Renal pelvis (tissue), 4 donors: ENCODE results near the gene SENP6. TPM values are rescaled to one million over a fixed set of nuclear protein-coding genes. Genes with fewer than 3 reads are reported as not detected.
"Not testable (repeated sequence)": the region's sequence is repeated elsewhere in the genome, so short reads cannot be mapped to it uniquely, and the experiment has no call there.

Experiments
- DNase-seq: peaks from one replicate; pipeline ENCODE4 v3.0.0-alpha.2; 2013
- polyA plus RNA-seq, 3 donors: library from polyadenylated mRNA; unstranded; fragments of 120-200 nt; gene quantifications; one replicate each; pipeline ENCODE4 v1.2.1, GENCODE V29; 2013; ENCODE audit not compliant: insufficient read length in 3 of 3

Gene SENP6
- polyA plus RNA-seq, 3 donors: 105 to 147 (median 141) TPM

DNA sequence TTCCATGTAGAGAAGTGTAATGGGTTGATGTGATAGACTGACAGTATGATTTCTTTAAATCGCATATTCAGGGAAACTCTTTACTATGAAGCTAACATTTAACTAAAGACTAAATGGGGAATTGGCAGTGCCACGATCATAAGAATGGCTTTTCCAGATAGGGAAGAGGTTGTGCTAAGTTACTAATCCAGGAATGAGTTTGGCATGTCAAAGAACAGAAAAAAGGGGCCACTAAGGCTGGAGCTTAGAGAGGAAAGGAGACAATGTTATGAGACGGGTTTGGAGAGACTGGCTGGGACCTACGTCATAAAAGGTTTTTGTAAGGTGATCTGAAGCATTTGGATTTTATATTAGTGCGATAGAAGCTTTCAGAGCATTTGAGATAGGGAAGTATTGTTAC lies 40.6 kb downstream of the SENP6 start:
- no peak for DNase-seq

- DNase-seq: no peak
These were observed 41.5 kb downstream of the SENP6 start for GRCh38 chr6:75643173-75643572.

- peak; percentile 5 for DNase-seq
These were observed 54.8 kb downstream of the SENP6 start for GRCh38 chr6:75656479-75656878.

- DNase-seq: no peak
These were observed 55.6 kb downstream of the SENP6 start for GRCh38 chr6:75657327-75657726.

GRCh38 chr6:75666592-75666991 lies 64.9 kb downstream of the SENP6 start:
- DNase-seq: no peak

GRCh38 chr6:75673884-75674283 lies 72.2 kb downstream of the SENP6 start:
- no peak for DNase-seq

DNA sequence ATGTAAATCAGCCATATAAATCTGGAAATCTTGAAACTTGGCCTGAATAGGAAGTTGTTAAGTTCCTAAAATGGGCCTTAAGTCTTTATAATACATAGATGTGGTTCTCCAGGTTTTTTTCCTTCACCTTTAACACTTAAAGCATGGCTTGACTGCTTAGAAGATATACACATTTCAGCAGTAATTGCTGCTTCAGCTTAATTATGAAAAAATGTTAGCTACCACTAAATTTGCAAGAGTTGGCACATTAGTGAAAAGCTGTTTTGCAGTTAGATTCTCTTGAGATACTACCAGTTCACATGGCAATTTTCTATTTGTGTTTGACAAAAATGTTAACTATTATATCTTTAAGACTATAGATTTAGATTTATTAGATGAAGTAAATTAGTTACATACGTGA lies 74.7 kb downstream of the SENP6 start:
- no peak for DNase-seq

GRCh38 chr6:75682548-75682947 lies 80.9 kb downstream of the SENP6 start:
- DNase-seq: not testable (repeated sequence)

DNA sequence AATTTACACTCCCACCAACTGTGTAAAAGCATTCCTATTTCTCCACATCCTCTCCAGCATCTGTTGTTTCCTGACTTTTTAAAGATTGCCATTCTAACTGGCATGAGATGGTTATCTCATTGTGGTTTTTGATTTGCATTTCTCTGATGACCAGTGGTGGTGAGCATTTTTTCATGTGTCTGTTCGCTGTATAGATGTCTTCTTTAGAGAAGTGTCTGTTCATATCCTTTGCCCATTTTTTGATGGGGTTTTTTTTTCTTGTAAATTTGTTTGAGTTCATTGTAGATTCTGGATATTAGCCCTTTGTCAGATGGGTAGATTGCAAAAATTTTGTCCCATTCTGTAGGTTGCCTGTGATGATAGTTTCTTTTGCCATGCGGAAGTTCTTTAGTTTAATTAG lies 81.3 kb downstream of the SENP6 start:
- not testable (repeated sequence) for DNase-seq

DNA sequence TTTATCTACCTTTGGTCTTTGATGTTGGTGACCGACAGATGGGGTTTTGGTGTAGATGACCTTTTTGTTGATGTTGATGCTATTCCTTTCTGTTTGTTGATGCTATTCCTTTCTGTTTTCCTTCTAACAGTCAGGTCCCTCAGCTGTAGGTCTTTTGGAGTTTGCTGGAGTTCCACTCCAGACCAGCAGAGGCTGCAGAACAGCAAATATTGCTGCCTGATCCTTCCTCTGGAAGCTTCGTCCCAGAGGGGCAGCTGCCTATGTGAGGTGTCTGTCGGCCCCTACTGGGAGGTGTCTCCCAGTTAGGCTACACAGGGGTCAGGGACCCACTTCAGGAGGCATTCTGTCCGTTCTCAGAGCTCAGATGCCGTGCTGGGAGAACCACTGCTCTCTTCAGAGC lies 85.9 kb downstream of the SENP6 start:
- DNase-seq: not testable (repeated sequence)

DNA sequence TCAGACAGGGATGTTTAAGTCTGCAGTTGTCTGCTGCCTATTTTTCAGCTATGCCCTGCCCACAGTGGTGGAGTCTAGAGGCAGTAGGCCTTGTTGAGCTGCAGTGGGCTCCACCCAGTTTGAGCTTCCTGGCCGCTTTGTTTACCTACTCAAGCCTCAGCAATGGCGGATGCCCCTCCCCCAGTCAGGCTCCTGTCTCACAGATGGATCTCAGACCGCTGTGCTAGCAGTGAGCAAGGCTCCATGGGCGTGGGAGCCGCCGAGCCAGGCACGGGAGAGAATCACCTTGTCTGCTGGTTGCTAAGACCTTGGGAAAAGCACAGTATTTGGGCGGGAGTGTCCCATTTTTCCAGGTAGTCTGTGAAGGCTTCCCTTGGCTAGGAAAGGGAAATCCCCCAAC lies 86.3 kb downstream of the SENP6 start:
- DNase-seq: not testable (repeated sequence)

DNA sequence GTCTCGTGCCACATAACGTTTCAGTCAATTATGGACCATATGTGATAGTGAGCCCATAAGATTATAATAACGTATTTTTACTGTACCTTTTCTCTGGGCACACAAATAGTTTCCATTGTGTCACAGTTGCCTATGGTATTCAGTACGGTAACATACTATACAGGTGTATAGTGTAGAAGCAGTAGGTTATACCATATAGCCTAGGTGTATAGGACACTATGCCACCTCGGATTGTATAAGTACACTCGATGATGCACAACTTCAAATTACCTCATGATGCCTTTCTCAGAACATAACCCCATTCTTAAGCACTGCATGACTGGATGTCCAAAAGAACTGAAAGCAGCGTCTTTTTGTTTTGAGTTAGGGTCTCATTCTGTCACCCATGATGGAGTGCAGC lies 87.9 kb downstream of the SENP6 start:
- DNase-seq: no peak

DNA sequence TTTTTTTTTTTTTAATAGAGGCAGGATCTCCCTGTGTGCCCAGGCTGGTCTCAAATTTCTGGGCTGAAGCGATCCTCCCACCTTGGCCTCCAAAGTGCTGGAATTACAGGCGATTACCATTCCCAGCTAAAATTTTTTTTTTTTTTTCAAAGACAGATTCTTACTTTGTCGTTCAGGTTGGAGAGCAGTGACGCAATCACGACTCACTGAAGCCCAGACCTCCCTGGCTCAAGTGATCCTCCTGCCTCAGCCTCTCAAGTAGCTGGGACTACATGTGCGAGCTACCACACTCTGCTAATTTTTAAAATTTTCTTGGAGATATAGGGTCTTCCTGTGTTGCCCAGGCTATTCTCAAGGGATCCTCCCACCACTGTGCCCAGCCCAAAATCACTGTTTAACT lies 89.3 kb downstream of the SENP6 start:
- DNase-seq: no peak

GRCh38 chr6:75693534-75693933 lies 91.9 kb downstream of the SENP6 start:
- no peak for DNase-seq

DNA sequence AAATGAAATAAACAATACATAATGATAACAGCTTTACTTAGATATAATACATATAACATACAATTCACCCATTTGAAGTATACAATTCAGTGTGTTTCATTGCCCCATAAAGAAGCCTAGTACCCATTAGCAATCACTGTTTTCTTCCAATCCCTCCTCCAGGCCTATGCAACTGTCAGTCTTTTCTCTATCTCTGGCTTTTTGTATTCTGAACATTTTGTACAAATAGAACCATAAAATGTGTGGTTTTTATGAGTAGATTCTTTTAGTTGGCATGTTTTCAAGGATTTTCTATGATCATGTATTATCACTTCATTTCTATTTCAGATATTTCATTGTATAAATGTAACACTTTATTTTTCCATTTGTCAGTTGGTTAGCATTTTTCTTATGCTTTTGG lies 92.7 kb downstream of the SENP6 start:
- no peak for DNase-seq

- DNase-seq: not testable (repeated sequence)
These were observed 106.7 kb downstream of the SENP6 start for GRCh38 chr6:75708334-75708733.

DNA sequence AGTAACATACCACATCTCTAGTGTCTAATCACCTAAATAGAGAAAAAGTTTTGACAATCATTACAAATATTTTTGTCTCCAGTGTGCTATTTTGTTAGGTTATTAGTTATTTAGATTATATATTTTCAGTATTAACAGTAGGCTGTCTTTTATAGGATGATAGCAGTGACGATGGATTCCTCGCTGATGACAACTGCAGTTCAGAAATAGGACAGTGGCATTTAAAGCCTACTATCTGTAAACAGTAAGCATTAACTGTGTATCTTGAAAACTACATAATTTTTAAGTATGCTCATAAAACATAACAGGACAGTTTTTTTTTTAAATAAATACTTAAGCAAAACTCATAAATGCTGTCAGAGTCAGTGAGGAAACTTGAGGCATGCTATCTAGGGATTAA lies 109.5 kb downstream of the SENP6 start:
- DNase-seq: no peak

DNA sequence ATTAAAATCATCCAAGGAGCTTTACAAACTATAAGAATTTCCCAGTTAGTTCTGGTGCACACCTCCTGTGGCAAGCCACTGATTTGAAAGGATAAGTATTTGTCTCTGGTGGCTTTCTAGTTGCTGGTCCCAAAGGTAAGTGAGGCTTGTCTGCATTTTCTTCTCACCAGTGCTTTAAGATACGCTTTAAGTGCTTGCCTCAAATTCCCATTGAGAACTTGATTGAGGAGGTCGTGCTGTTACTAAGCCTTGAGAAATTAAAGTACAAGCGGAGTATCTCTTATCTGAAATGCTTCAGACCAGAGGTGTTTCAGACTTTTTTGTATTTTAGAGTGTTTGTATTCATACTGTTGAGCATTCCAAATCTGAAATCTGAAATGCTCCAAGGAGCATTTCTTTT lies 117.5 kb downstream of the SENP6 start:
- no peak for DNase-seq

DNA sequence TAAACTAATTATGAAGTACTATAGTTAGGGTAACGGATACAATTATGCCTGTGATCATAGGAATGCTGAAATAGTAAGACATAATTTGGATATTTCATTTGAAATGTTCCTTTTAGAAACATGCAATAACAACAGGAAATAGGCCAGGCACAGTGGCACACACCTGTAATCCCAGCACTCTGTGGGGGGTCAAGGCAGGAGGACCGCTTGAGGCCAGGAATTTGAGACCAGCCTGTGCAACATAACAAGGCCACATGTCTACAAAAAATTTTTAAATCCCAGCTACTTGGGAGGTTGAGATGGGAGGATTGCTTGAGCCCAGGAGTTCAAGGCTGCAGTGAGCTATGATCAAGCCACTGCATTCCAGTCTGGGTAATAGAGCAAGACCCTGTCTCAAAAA lies 121.7 kb downstream of the SENP6 start:
- DNase-seq: no peak

GRCh38 chr6:75727206-75727605 lies 125.5 kb downstream of the SENP6 start:
- DNase-seq: no peak

DNA sequence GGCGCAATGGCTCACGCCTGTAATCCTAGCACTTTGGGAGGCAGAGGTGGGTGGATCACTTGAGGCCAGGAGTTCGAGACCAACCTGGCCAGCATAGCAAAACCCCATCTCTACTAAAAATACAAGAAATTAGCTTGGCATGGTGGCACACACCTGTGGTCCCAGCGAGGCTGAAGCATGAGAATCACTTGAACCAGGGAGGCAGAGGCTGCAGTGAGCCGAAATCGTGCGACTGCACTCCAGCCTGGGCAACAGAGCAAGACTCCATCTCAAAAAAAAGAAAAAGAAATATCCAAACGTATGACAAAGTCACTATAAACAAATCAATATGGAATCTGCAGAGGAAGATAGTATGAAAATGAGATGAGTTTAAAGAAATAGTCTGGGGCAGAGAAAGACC lies 129.3 kb downstream of the SENP6 start:
- DNase-seq: not testable (repeated sequence)

GRCh38 chr6:75735491-75736186 lies 134.0 kb downstream of the SENP6 start:
- no peak for DNase-seq

DNA sequence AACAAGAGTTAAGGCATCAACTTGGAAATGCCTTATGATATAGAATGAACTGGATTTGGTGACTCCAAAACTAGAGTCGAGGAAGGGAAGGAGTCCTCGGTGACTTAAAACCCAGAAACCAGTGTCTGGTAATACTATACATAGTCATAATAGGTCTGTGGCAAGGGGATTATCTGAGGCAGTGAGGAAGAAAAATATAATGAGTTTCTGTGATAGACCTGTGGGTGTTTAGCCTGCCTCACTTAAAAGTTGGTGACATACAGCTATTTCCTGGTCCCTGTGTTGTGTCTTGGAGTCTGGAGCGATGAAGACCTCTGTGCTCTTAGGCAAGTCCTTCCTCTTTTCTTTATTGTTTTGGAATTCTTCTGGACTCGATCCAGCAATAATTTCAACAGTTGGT lies 142.3 kb downstream of the SENP6 start:
- no peak for DNase-seq

GRCh38 chr6:75745404-75745803 lies 143.7 kb downstream of the SENP6 start:
- no peak for DNase-seq
